H1 (cell line): ENCODE data around the gene CDV3. TPM values are rescaled to one million over a fixed set of nuclear protein-coding genes. Genes with fewer than 3 reads are reported as not detected.

Experiments used
- CTCF ChIA-PET: fragments of 300-600 bp; sonication (Branson Sonifier 250); formaldehyde crosslinking; loops from one replicate; lab custom pipeline; 2021; ENCODE audit not compliant: partially characterized antibody; lab: Charles Lee
- POLR2A ChIA-PET: fragments of 300-600 bp; sonication (Branson Sonifier 250); formaldehyde crosslinking; loops from one replicate; lab custom pipeline; 2021; ENCODE audit warnings: inconsistent platforms; ENCODE audit not compliant: partially characterized antibody; lab: Charles Lee
- DNase-seq, 2 experiments: peaks; one replicate each; pipeline versions ENCODE4 v3.0.0 to v3.0.0-alpha.2; 2010 to 2022; ENCODE audit warnings: low spot score in 2 of 2, low read depth in 1 of 2, mixed read lengths in 1 of 2
- FAIRE-seq: peaks from 2 replicates; lab custom pipeline; 2011; peaks lifted over from hg19 to GRCh38; lab: Jason Lieb, UNC
- H2AFZ ChIP-seq: 2 replicates; pipeline ENCODE4 v1.8.1; 2012; ENCODE audit warnings: low read length, inconsistent platforms
- H2AK5ac ChIP-seq: 2 replicates; pipeline ENCODE4 v1.6.1; 2013; ENCODE audit warnings: low read depth, low read length
- H2BK120ac ChIP-seq: replicated peaks from 2 replicates; pipeline ENCODE3; 2013; ENCODE audit warnings: low read depth, low read length, inconsistent platforms
- H2BK12ac ChIP-seq: 2 replicates; pipeline ENCODE4 v1.6.1; 2013; ENCODE audit warnings: low read depth, low read length
- H2BK15ac ChIP-seq: 2 replicates; pipeline ENCODE4 v1.6.1; 2013; ENCODE audit warnings: low read length
- H2BK20ac ChIP-seq: 2 replicates; pipeline ENCODE4 v1.6.1; 2013; ENCODE audit warnings: low read length
- H2BK5ac ChIP-seq: 2 replicates; pipeline ENCODE4 v1.6.1; 2013; ENCODE audit warnings: low read depth, low read length
- H3K14ac ChIP-seq: 2 replicates; pipeline ENCODE4 v1.6.1; 2013; ENCODE audit warnings: inconsistent platforms; ENCODE audit not compliant: insufficient read length
- H3K18ac ChIP-seq: 2 replicates; pipeline ENCODE4 v1.6.1; 2013; ENCODE audit warnings: low read length; ENCODE audit errors: extremely low read depth
- H3K23ac ChIP-seq: 2 replicates; pipeline ENCODE4 v1.6.1; 2013; ENCODE audit warnings: inconsistent platforms; ENCODE audit not compliant: insufficient read length
- H3K23me2 ChIP-seq: 2 replicates; pipeline ENCODE4 v1.6.1; 2013; ENCODE audit warnings: low read depth, low read length
- H3K27ac ChIP-seq: 2 replicates; pipeline ENCODE4 v1.6.1; 2011; ENCODE audit warnings: low read depth, low read length, inconsistent platforms
- H3K27me3 ChIP-seq, 4 experiments: replicated peaks in 1 of 4; 1 replicate in 1 of 4; 2 replicates in 3 of 4; pipeline versions ENCODE4 v1.6.1 to v1.8.1; 2011 to 2013; ENCODE audit warnings: low read length in 3 of 4, mild to moderate bottlenecking in 3 of 4, inconsistent platforms in 2 of 4, mixed read lengths in 2 of 4, moderate library complexity in 1 of 4; ENCODE audit not compliant: control insufficient read depth in 3 of 4, insufficient read depth in 3 of 4; ENCODE audit errors: extremely low read depth in 1 of 4
- H3K36me3 ChIP-seq, 4 experiments: 2 replicates each; pipeline versions ENCODE4 v1.6.1 to v1.8.1; 2011 to 2013; ENCODE audit warnings: mild to moderate bottlenecking in 4 of 4, low read length in 3 of 4, moderate library complexity in 2 of 4, control low read depth in 1 of 4, inconsistent platforms in 1 of 4; ENCODE audit not compliant: insufficient read depth in 4 of 4, control insufficient read depth in 2 of 4
- H3K4ac ChIP-seq: replicated peaks from 2 replicates; pipeline ENCODE3; 2013; ENCODE audit warnings: low read length, low read depth, mixed read lengths, inconsistent platforms; ENCODE audit not compliant: insufficient read length
- H3K4me1 ChIP-seq, 4 experiments: replicated peaks in 1 of 4; 1 replicate in 1 of 4; 2 replicates in 3 of 4; pipeline versions ENCODE4 v1.6.1 to v1.8.1; 2011 to 2013; ENCODE audit warnings: low read length in 3 of 4, inconsistent platforms in 2 of 4, mixed read lengths in 1 of 4; ENCODE audit not compliant: insufficient read depth in 4 of 4, control insufficient read depth in 3 of 4
- H3K4me2 ChIP-seq, 2 experiments: 2 replicates each; pipeline versions ENCODE4 v1.6.1 to v1.8.1; 2011 to 2013; ENCODE audit warnings: low read depth in 2 of 2, low read length in 2 of 2, control low read depth in 1 of 2, inconsistent platforms in 1 of 2, mild to moderate bottlenecking in 1 of 2; ENCODE audit not compliant: insufficient read depth in 1 of 2
- H3K4me3 ChIP-seq, 4 experiments: fragments of 200-600, 300-600 bp in 1 of 4; sonication (generic), shearing (Covaris generic), sonication (Bioruptor Twin) in 1 of 4; 2 replicates each; pipeline versions ENCODE4 v1.5.1 to v1.8.1; 2011 to 2016; ENCODE audit warnings: low read length in 4 of 4, low read depth in 3 of 4, control low read depth in 2 of 4, inconsistent platforms in 2 of 4, mild to moderate bottlenecking in 2 of 4, mixed read lengths in 1 of 4, moderate library complexity in 1 of 4; ENCODE audit not compliant: insufficient read depth in 2 of 4; ENCODE audit errors: extremely low read depth in 1 of 4
- H3K56ac ChIP-seq: replicated peaks from 2 replicates; pipeline ENCODE3; 2013; ENCODE audit warnings: low read depth, mild to moderate bottlenecking, mixed read lengths, low read length, inconsistent platforms; ENCODE audit not compliant: insufficient read length
- H3K79me1 ChIP-seq: 2 replicates; pipeline ENCODE4 v1.6.1; 2013; ENCODE audit warnings: low read depth, low read length, control low read depth
- H3K79me2 ChIP-seq, 2 experiments: 2 replicates each; pipeline versions ENCODE4 v1.6.1 to v1.8.1; 2012 to 2013; ENCODE audit warnings: low read length in 2 of 2, mild to moderate bottlenecking in 2 of 2, inconsistent platforms in 1 of 2; ENCODE audit not compliant: insufficient read depth in 2 of 2, control insufficient read depth in 1 of 2
- H3K9ac ChIP-seq, 4 experiments: replicated peaks in 1 of 4; 1 replicate in 1 of 4; 2 replicates in 3 of 4; pipeline versions ENCODE4 v1.6.1 to v1.8.1; 2011 to 2013; ENCODE audit warnings: low read depth in 3 of 4, low read length in 3 of 4, control low read depth in 2 of 4, mild to moderate bottlenecking in 2 of 4, moderate library complexity in 2 of 4, inconsistent platforms in 1 of 4; ENCODE audit errors: extremely low read depth in 1 of 4
- H3K9me3 ChIP-seq, 2 experiments: 2 replicates each; pipeline versions ENCODE4 v1.6.1 to v1.8.1; 2012 to 2013; ENCODE audit warnings: mild to moderate bottlenecking in 2 of 2, moderate library complexity in 2 of 2, control low read depth in 1 of 2, inconsistent platforms in 1 of 2, low read depth in 1 of 2, low read length in 1 of 2, mixed read lengths in 1 of 2; ENCODE audit not compliant: insufficient read depth in 2 of 2
- H4K20me1 ChIP-seq, 2 experiments: replicated peaks in 1 of 2; 2 replicates each; pipeline versions ENCODE3 to v1.8.1; 2011 to 2013; ENCODE audit warnings: inconsistent platforms in 2 of 2, low read length in 2 of 2, mild to moderate bottlenecking in 1 of 2; ENCODE audit not compliant: insufficient read depth in 2 of 2, control insufficient read depth in 1 of 2
- H4K5ac ChIP-seq: 2 replicates; pipeline ENCODE4 v1.6.1; 2013; ENCODE audit warnings: low read length, low read depth, mixed read lengths, inconsistent platforms; ENCODE audit not compliant: insufficient read length
- H4K8ac ChIP-seq: 2 replicates; pipeline ENCODE4 v1.8.0; 2013; ENCODE audit warnings: mild to moderate bottlenecking, moderate library complexity, low read length, inconsistent platforms; ENCODE audit not compliant: insufficient read depth; ENCODE audit errors: extremely low read depth
- H4K91ac ChIP-seq: replicated peaks from 2 replicates; pipeline ENCODE3; 2013; ENCODE audit warnings: low read length, mixed read lengths, inconsistent platforms; ENCODE audit not compliant: insufficient read length
- CBX5 ChIP-seq: fragments of 300-800, 300-1000 bp; sonication (generic); IDR thresholded peaks from 2 replicates; pipeline ENCODE4 v1.7.1; 2016; ENCODE audit warnings: antibody characterized with exemption, low read length, low read depth
- CBX8 ChIP-seq: fragments of 300-800, 300-1000 bp; sonication (generic); IDR thresholded peaks from 2 replicates; pipeline ENCODE4 v1.7.1; 2016; ENCODE audit warnings: low read depth, low read length, borderline replicate concordance
- JUN ChIP-seq: IDR thresholded peaks from 2 replicates; pipeline ENCODE4 v1.6.1; 2011; ENCODE audit warnings: low read depth, mild to moderate bottlenecking, improper control_type of control experiment, low read length
- KDM5A ChIP-seq: fragments of 200-600 bp; IDR thresholded peaks from 2 replicates; pipeline ENCODE4 v1.7.1; 2012; ENCODE audit warnings: mild to moderate bottlenecking, low read length, inconsistent platforms, mixed read lengths
- MAFK ChIP-seq: IDR thresholded peaks from 2 replicates; pipeline ENCODE4 v1.6.1; 2012; ENCODE audit warnings: low read depth, mild to moderate bottlenecking, improper control_type of control experiment, low read length
- NANOG ChIP-seq: IDR thresholded peaks from 2 replicates; pipeline ENCODE4 v1.6.1; 2011; ENCODE audit warnings: low read length, low read depth, mild to moderate bottlenecking, inconsistent platforms; ENCODE audit not compliant: insufficient read depth, poor library complexity, severe bottlenecking
- NRF1 ChIP-seq: IDR thresholded peaks from 2 replicates; pipeline ENCODE4 v1.6.1; 2011; ENCODE audit warnings: mild to moderate bottlenecking, low read depth, low read length, improper control_type of control experiment
- PHF8 ChIP-seq: fragments of 200-600 bp; sonication (generic); conservative IDR thresholded peaks from 2 replicates; pipeline ENCODE4 v1.7.1; 2012; ENCODE audit warnings: low read depth, mild to moderate bottlenecking, inconsistent platforms, low read length, moderate library complexity
- POLR2A ChIP-seq, 2 experiments: IDR thresholded peaks; 1 replicate in 1 of 2; 2 replicates in 1 of 2; pipeline ENCODE4 v1.6.1; 2011; ENCODE audit warnings: low read depth in 2 of 2, low read length in 2 of 2, mild to moderate bottlenecking in 2 of 2; ENCODE audit errors: control extremely low read depth in 1 of 2
- RBBP5 ChIP-seq: IDR thresholded peaks from 2 replicates; pipeline ENCODE4 v1.7.1; 2012; ENCODE audit warnings: low read depth, mild to moderate bottlenecking, inconsistent platforms, low read length, moderate library complexity, borderline replicate concordance
- RXRA ChIP-seq: IDR thresholded peaks from 2 replicates; pipeline ENCODE4 v1.6.1; 2011; ENCODE audit warnings: low read depth, mild to moderate bottlenecking, low read length, moderate library complexity; ENCODE audit not compliant: insufficient read depth
- SIN3A ChIP-seq, 2 experiments: IDR thresholded peaks in 1 of 2; conservative IDR thresholded peaks in 1 of 2; 2 replicates each; pipeline ENCODE4 v1.6.1; 2011 to 2012; ENCODE audit warnings: low read length in 2 of 2, improper control_type of control experiment in 1 of 2, low read depth in 1 of 2, mild to moderate bottlenecking in 1 of 2
- TEAD4 ChIP-seq: IDR thresholded peaks from 2 replicates; pipeline ENCODE4 v1.6.1; 2012; ENCODE audit warnings: low read depth, low read length, inconsistent platforms, mixed read lengths
- WGBS, 2 experiments: shearing (Covaris generic) in 1 of 2; methylation state at CpG; one replicate each; pipeline versions ENCODE4 v1.1.6 to v1.1.7; 2013 to 2015; ENCODE audit warnings: low lambda C conversion rate in 2 of 2, mixed read lengths in 2 of 2, inconsistent platforms in 1 of 2, low coverage in 1 of 2, missing lambda C conversion rate in 1 of 2; ENCODE audit not compliant: insufficient replicate concordance in 2 of 2, insufficient coverage in 1 of 2, insufficient read length in 1 of 2; ENCODE audit errors: extremely low coverage in 1 of 2, missing lambda C conversion rate in 1 of 2; 5-methylcytosine and 5-hydroxymethylcytosine counted together
- polyA plus RNA-seq, 7 experiments: library from polyadenylated mRNA; depleted of rRNA in 3 of 7; stranded (reverse) in 5 of 7; unstranded in 2 of 7; fragments of >200 nt in 5 of 7; fragments of 200-250 nt in 2 of 7; gene quantifications; 1 replicate in 5 of 7; 2 replicates in 1 of 7; 4 replicates in 1 of 7; pipeline versions ENCODE4 v1.2.1 to v1.2.3, GENCODE V29; 2011 to 2013; ENCODE audit warnings: missing spikeins in 2 of 7, mixed read lengths in 2 of 7
- total RNA-seq: library from RNA; stranded (reverse); fragmentation: NEBNext Ultra II Directional; extraction: Animal tissue kit (Norgen Biotek cat#: 25700); gene quantifications from 2 replicates; pipeline ENCODE4 v1.2.1, GENCODE V29; 2021

The CDV3 gene
- total and polyA plus RNA-seq, 2 of the 8 experiments (the other 6 are each of a cell fraction or from before 2014, with no cell fraction given): 29.4 to 163 TPM

DNA sequence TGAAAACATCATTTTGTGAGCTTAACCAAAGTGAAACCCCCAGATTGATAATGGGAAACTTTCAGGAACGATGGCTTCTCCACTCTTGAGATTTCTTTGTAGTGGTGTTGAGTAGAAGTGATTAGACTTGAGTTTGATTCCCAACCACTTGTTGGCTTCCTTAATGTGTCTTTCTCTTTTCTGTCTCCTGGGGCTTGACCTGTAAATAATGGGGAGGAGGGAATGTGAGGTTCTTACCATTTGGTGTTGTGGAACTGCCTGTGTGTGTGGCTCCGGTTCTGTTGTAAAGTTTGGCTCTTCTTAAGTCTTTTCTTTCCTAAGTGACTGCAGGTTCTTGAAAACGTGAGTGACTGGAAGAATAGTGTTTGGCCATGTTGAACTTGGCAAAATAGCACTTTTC is 2.7 kb downstream of the CDV3 start:
- peak overlapping the region in 1 of 4 experiments; percentile 77; a peak in 2 of 8 replicates for H3K4me3 ChIP-seq
- ChIA-PET CTCF (interaction anchor here (0.7 to 1.0 kb wide), 2 partner anchors 91 to 807 kb away, joined by 3 read pairs; no protein-coding TSS in a partner anchor), POLR2A (interaction anchor here (1.7 kb wide), 1 partner anchor 29 kb away, joined by 9 read pairs; no protein-coding TSS in a partner anchor)
- TF ChIP-seq TEAD4 (no peak), POLR2A (IDR thresholded peaks at IDR 0.05; ENCODE audit: control extremely low read depth in 1 of 2, low read depth in 2 of 2, low read length in 2 of 2) (no peak), NRF1 (no peak), RBBP5 (no peak), JUN (no peak), KDM5A (no peak), SIN3A (conservative IDR thresholded peaks at IDR 0.05 in 1 of 2, IDR thresholded peaks at IDR 0.05 in 1 of 2; ENCODE audit: low read depth in 1 of 2, low read length in 2 of 2) (no peak), RXRA (no peak), CBX8 (no peak), PHF8 (no peak), NANOG (no peak), CBX5 (no peak), MAFK (no peak)

More for the DNA sequence above, 2.7 kb downstream of the CDV3 start:
- WGBS, 2 experiments: 88% methylated on average over 3 of the region's 3 CpGs; no CpG with 5 or more reads in 1 of the 2 experiments
- H2AFZ ChIP-seq: no peak overlapping the region
- H2BK15ac ChIP-seq: no peak overlapping the region
- H3K9ac ChIP-seq: no peak overlapping the region
- peaks cover 27 to 66% of the 10 kb centered on the region in 2 experiments for H3K79me2 ChIP-seq
- H3K27me3 ChIP-seq: no peaks in the 10 kb centered on the region
- no peak overlapping the region for H3K18ac ChIP-seq
- FAIRE-seq: no peak
- no peak overlapping the region for H2BK5ac ChIP-seq
- no peak overlapping the region for H2BK12ac ChIP-seq
- H3K4me1 ChIP-seq: peaks cover 0 to 5% (median 2%) of the 10 kb centered on the region in 4 experiments; a peak in 4 of 7 replicates
- H3K23ac ChIP-seq: no peak overlapping the region
- H3K14ac ChIP-seq: no peak overlapping the region
- no peak overlapping the region for H3K27ac ChIP-seq
- H4K20me1 ChIP-seq: peaks cover 2 to 14% of the 10 kb centered on the region in 2 experiments
- H3K36me3 ChIP-seq: peaks cover 9 to 52% (median 32%) of the 10 kb centered on the region in 4 experiments; a peak in 6 of 8 replicates
- no peak overlapping the region for H3K4ac ChIP-seq
- H3K4me2 ChIP-seq: peak overlapping the region; percentile 49 to 72
- H2BK120ac ChIP-seq: no peak overlapping the region
- no peak overlapping the region for H4K91ac ChIP-seq
- H3K56ac ChIP-seq: no peak overlapping the region
- no peak overlapping the region for H2BK20ac ChIP-seq
- no peak overlapping the region for H2AK5ac ChIP-seq
- H3K23me2 ChIP-seq: 0 out of 2 replicates have a peak, but pooled peaks cover 5% of the 10 kb centered on the region
- no peaks in the 10 kb centered on the region for H3K9me3 ChIP-seq
- H4K5ac ChIP-seq: no peak overlapping the region
- peaks cover 2% of the 10 kb centered on the region; the same call in 1 of the 2 replicates for H3K79me1 ChIP-seq
- no peak for DNase-seq
- H4K8ac ChIP-seq: no peak overlapping the region
